ENCODE results near the gene IPO7. TPM values are rescaled to one million over a fixed set of nuclear protein-coding genes. Genes with fewer than 3 reads are reported as not detected.
"Not testable (repeated sequence)": the region's sequence is repeated elsewhere in the genome, so short reads cannot be mapped to it uniquely, and the experiment has no call there.

IPO7 gene
- total RNA-seq, 1 donor from 2014 or later: 64.8 TPM

DNA sequence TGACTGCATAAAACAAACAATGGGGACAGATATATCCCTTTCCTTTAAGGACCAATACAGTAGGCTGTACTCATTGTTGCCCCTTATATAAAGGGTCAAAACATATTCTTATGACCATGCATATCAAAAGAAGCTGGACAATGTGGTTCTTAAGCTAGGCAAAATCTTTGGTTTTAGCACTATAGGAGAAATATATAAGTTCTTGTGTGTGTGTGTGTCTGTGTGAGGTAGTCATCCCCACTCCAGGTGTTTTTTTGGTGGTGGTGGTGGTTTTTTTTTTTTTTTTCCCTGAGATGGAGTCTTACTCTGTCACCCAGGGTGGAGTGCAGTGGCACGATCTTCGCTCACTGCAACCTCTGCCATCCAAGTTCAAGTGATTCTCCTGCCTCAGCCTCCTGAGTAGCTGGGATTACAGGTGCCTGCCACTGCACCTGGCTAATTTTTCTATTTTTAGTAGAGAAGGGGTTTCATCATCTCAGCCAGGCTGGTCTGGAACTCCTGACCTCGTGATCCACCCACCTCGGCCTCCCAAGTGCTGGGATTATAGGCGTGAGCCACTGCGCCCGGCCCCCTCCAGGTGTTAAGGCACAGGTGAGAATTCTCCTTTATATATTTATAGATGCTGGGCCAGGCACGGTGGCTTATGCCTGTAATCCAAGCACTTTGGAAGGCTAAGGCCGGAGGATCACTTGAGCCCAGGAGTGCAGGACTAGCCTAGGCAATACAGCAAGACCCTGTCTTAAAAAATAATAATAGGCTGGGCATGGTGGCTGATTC, 64.3 kb downstream of the IPO7 start:
- H3K4me3 ChIP-seq: no peak overlapping the region
- intact Hi-C loops (cut with DNase I): no loop called here
- no peak for TF ChIP-seq POLR2A (IDR thresholded peaks at IDR 0.05)
- TF ChIP-seq CTCF (IDR thresholded peaks at IDR 0.05): no peak
- TF ChIP-seq POLR2AphosphoS5 (IDR thresholded peaks at IDR 0.05; ENCODE audit: insufficient read depth in 1 of 2, low read depth in 1 of 2): no peak
- H3K27me3 ChIP-seq: no peaks in the 10 kb centered on the region
- DNase-seq (ENCODE audit: extremely low spot score in 2 of 2): no peak
- H3K36me3 ChIP-seq: peaks cover 0 to 7% of the 10 kb centered on the region in 2 donors
- H3K9me3 ChIP-seq: no peaks in the 10 kb centered on the region
- H3K27ac ChIP-seq: no peak overlapping the region
- no peaks in the 10 kb centered on the region for H3K4me1 ChIP-seq

GRCh38 chr11:9452023-9452422, 67.6 kb downstream of the IPO7 start:
- H3K9me3 ChIP-seq; H3K27me3 ChIP-seq; H3K4me3 ChIP-seq; intact Hi-C loops (cut with DNase I); H3K4me1 ChIP-seq; DNase-seq (ENCODE audit: extremely low spot score in 2 of 2); H3K36me3 ChIP-seq; H3K27ac ChIP-seq: not testable (repeated sequence)

DNA sequence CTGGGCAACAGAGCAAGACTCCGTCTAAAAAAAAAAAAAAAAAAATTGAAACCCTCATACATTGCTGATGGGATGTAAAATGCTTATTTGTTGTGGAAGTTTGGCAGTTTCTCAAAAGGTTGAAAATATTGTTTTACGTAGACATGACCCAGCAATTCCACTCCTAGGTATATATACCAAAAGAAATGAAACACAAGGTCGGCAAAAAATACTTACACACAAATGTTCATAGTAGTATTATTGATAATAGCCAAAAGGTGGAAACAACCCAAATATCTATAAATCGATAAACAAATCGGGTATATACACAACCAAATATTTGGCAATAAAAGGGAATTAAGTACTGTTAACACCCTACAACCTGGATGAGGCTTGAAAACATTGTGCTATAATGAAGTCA, 71.3 kb downstream of the IPO7 start:
- Histone ChIP-seq H3K27ac (no peak overlapping the region), H3K27me3 (no peaks in the 10 kb centered on the region), H3K9me3 (no peaks in the 10 kb centered on the region), H3K36me3 (no peaks in the 10 kb centered on the region), H3K4me3 (no peak overlapping the region), H3K4me1 (peaks cover 8% of the 10 kb centered on the region)
- intact Hi-C loops (cut with DNase I): no loop called here
- TF ChIP-seq POLR2A (IDR thresholded peaks at IDR 0.05): no peak
- TF ChIP-seq CTCF (IDR thresholded peaks at IDR 0.05): no peak
- TF ChIP-seq POLR2AphosphoS5 (IDR thresholded peaks at IDR 0.05; ENCODE audit: insufficient read depth in 1 of 2, low read depth in 1 of 2): no peak
- DNase-seq (ENCODE audit: extremely low spot score in 2 of 2): no peak

DNA sequence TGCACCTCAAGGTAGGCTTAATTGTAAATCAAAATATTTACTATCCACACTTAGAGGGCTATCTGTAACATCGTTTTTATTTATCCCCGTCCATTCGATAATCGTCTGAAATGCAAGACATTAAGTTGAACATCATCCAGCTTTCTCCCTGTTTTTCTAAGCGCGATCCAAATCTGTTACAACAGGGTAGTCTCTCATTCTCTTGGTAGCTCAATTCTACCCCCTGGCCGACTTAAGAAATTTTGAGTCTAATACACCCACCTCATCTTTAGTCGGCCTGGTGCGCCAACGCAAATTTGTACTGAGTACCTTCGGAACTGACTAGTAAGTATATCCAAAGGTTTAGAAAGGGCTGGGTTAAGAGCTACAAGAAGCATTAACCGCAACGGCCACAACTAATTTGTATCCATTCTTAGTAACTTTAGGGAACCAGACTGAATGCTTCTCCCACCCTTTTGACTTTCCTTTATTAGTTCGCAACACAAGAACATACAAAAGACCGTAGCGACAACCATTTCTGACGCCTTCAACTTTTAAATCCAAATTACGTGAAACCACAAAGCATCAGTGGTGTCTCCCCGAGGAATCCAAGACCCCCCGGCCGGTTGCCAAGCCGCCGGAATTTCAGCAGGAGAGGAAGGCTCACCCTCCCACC, 75.3 kb downstream of the IPO7 start:
- H3K36me3 ChIP-seq: no peaks in the 10 kb centered on the region
- H3K9me3 ChIP-seq: no peaks in the 10 kb centered on the region
- no peaks in the 10 kb centered on the region for H3K27me3 ChIP-seq
- DNase-seq (ENCODE audit: extremely low spot score in 2 of 2): peak in 1 of 2 donors; percentile 87
- H3K4me1 ChIP-seq: peaks cover 23% of the 10 kb centered on the region
- intact Hi-C loops (cut with DNase I): no loop called here
- peak overlapping the region; percentile 97 for H3K27ac ChIP-seq
- TF ChIP-seq POLR2AphosphoS5 (IDR thresholded peaks at IDR 0.05; ENCODE audit: insufficient read depth in 1 of 2, low read depth in 1 of 2): no peak
- TF ChIP-seq CTCF (IDR thresholded peaks at IDR 0.05): no peak
- TF ChIP-seq POLR2A (IDR thresholded peaks at IDR 0.05): no peak
- H3K4me3 ChIP-seq: peak overlapping the region; percentile 82

DNA sequence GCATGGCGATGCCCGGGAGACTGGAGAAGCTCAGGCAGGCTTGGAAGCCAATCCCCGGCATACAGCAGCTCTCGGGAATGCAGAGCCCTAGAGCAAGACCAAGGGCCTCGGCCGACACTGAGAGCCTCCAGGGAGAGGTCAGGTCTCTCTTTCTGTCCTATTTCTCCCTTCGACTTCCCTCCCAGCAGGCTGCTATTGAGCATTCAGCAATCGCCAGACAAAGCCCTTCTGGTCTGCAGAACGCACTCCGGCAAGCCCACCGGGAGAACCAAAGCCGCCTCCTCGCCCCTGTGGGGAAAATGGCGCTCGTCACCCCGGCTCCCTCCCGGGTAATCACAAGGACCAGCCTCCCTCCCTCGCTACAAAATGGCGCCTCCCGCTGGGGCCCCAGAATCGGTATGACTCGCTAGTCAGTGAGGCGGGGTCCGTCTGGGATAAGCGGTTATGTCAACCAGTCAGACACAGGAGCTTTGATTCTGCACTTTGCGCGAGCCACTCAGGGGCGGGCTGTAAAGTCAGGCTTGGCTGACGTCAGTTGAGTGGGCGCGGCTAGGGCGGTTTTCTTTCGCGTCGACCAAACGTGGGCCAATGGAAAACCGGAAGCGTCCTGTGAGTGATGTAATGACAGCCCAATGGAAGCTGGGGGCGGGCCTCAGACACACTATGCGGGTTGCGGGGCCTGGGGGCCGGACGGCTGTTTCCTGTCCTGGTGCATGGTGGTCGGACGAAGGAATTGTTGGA, 76.0 kb downstream of the IPO7 start, which contains the start of gene ZNF143:
ZNF143 (plus strand) TSS at position 691 of the 741 bp plus-strand sequence. CDS start 10,297 bp downstream, outside the sequence.
- H3K27ac ChIP-seq: peak within 1 kb of the TSS; percentile 97
- H3K36me3 ChIP-seq: no peaks in the 10 kb centered on the region
- TF ChIP-seq POLR2AphosphoS5 (IDR thresholded peaks at IDR 0.05; ENCODE audit: insufficient read depth in 1 of 2, low read depth in 1 of 2): peak; percentile 95 to 100
- no peak for TF ChIP-seq CTCF (IDR thresholded peaks at IDR 0.05)
- TF ChIP-seq POLR2A (IDR thresholded peaks at IDR 0.05): peak in 1 of 2 donors; percentile 98
- intact Hi-C loops (cut with DNase I): no loop called here
- peak within 1 kb of the TSS; percentile 82 for H3K4me3 ChIP-seq
- peaks cover 23% of the 10 kb centered on the region for H3K4me1 ChIP-seq
- H3K9me3 ChIP-seq: no peaks in the 10 kb centered on the region
- H3K27me3 ChIP-seq: no peaks in the 10 kb centered on the region
- DNase-seq (ENCODE audit: extremely low spot score in 2 of 2): peak; percentile 100

All from vagina (tissue), 2 donors.